T-helper 1 cell treated with Interleukin-12 subunit alpha and Interleukin-12 subunit beta and Interleukin-4 antibody, amounts not matched to agents 30 μg/mL and 1 μg/mL, for 36 hours (primary cell): ENCODE results near the gene TAS2R39.
"Not testable (repeated sequence)": the region's sequence is repeated elsewhere in the genome, so short reads cannot be mapped to it uniquely, and the experiment has no call there.

Source experiments
- H3K27ac Mint-ChIP-seq: one replicate; pipeline ENCODE4 v1.8.0; 2021; ENCODE audit warnings: mild to moderate bottlenecking, mixed read lengths
- H3K27me3 Mint-ChIP-seq: one replicate; pipeline ENCODE4 v1.8.0; 2021; ENCODE audit warnings: low read depth, mixed read lengths
- H3K36me3 Mint-ChIP-seq: one replicate; pipeline ENCODE4 v1.8.0; 2021; ENCODE audit warnings: low read depth, mixed read lengths
- H3K4me1 Mint-ChIP-seq: one replicate; pipeline ENCODE4 v1.8.0; 2021; ENCODE audit warnings: low read depth, mixed read lengths
- H3K4me3 Mint-ChIP-seq: one replicate; pipeline ENCODE4 v1.8.0; 2021; ENCODE audit warnings: mild to moderate bottlenecking, moderate library complexity, mixed read lengths
- H3K9me3 Mint-ChIP-seq: one replicate; pipeline ENCODE4 v1.8.0; 2021; ENCODE audit warnings: mixed read lengths

TAS2R39 gene

GRCh38 chr7:143202161-143202560, 18.9 kb downstream of the TAS2R39 start:
- Mint-ChIP-seq H3K9me3 (no peaks in the 10 kb centered on the region), H3K27ac (no peak overlapping the region), H3K4me1 (peaks cover 8% of the 10 kb centered on the region), H3K27me3 (peaks cover 35% of the 10 kb centered on the region), H3K4me3 (no peak overlapping the region), H3K36me3 (no peaks in the 10 kb centered on the region)

DNA sequence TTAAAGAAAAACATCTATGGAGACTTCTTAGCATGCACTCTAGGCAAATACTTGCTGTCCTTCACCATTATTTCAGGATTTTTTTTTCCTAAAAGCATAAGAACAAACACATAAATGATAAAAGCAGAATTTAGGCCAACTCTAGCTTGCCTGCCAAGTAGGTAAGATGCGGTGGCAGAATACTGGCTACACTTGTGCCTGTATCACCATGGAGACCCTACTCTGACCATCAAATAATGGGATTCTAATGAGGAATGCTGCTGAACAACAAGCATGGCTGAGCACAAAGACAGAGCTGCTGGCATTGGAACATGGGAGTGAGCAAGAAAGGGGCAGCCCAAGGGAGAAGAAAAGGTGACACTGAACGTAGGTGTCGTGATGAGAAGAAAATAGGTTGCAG, 20.2 kb downstream of the TAS2R39 start:
- no peaks in the 10 kb centered on the region for H3K9me3 Mint-ChIP-seq
- H3K27ac Mint-ChIP-seq: no peak overlapping the region
- H3K4me1 Mint-ChIP-seq: peaks cover 8% of the 10 kb centered on the region
- no peaks in the 10 kb centered on the region for H3K36me3 Mint-ChIP-seq
- H3K4me3 Mint-ChIP-seq: no peak overlapping the region
- H3K27me3 Mint-ChIP-seq: peaks cover 35% of the 10 kb centered on the region

GRCh38 chr7:143205560-143206293, 22.5 kb downstream of the TAS2R39 start:
- Mint-ChIP-seq H3K27ac (no peak overlapping the region), H3K27me3 (peaks cover 35% of the 10 kb centered on the region)

GRCh38 chr7:143210541-143210940, 27.3 kb downstream of the TAS2R39 start:
- no peak overlapping the region for H3K4me3 Mint-ChIP-seq
- H3K9me3 Mint-ChIP-seq: no peaks in the 10 kb centered on the region
- peaks cover 13% of the 10 kb centered on the region for H3K27me3 Mint-ChIP-seq
- H3K36me3 Mint-ChIP-seq: no peaks in the 10 kb centered on the region
- no peak overlapping the region for H3K27ac Mint-ChIP-seq
- H3K4me1 Mint-ChIP-seq: peaks cover 8% of the 10 kb centered on the region

More at GRCh38 chr7:143205560-143206293, 22.5 kb downstream of the TAS2R39 start:
- no peak overlapping the region for H3K4me3 Mint-ChIP-seq
- no peaks in the 10 kb centered on the region for H3K9me3 Mint-ChIP-seq
- H3K36me3 Mint-ChIP-seq: no peaks in the 10 kb centered on the region
- H3K4me1 Mint-ChIP-seq: peaks cover 8% of the 10 kb centered on the region

- H3K36me3 Mint-ChIP-seq, H3K27ac Mint-ChIP-seq, H3K9me3 Mint-ChIP-seq, H3K4me1 Mint-ChIP-seq, H3K4me3 Mint-ChIP-seq: not testable (repeated sequence)
- peaks cover 13% of the 10 kb centered on the region for H3K27me3 Mint-ChIP-seq
Observed at GRCh38 chr7:143213478-143213877, 30.3 kb downstream of the TAS2R39 start.

DNA sequence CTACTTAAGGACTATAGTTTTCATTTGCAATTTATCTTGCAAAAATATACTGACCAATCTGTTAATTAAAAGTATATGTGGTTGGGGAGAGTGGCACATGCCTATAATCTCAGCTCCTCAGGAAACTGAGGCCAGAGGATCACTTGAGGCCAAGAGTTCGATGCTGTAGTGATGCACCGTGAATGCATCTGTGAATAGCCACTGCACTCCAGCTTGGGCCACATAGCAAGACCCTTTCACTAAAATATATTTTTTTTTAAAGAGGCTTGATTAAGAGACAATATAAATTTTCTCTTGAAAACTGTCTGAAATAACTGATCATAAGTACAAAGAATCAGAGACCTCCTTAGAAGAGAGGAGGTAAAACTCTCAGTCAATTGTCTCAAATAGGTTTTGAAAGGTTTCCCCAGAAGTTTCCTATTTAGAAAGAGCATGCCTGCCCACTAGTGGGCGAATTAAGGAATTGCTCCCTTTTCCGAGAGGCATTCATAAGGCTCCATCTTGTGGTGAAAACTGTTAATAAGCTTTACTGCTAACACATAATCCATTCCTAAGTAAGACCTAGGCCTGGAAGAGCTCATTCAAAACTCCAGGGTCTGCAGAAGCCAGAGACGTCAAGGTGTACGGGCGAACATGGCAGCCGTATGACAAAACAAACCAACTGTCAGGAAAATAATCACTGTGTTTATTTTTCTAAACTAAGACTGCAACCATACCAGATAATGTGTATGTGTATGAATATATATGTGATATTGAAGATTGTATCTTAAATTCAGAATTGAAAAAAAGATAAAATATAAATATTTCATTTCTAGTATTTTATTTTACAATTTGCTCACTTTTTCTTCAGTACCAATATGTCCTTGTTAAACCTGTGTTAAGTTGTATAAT, 31.8 kb downstream of the TAS2R39 start:
- H3K27me3 Mint-ChIP-seq: peaks cover 22% of the 10 kb centered on the region
- no peaks in the 10 kb centered on the region for H3K36me3 Mint-ChIP-seq
- no peak overlapping the region for H3K27ac Mint-ChIP-seq
- H3K4me1 Mint-ChIP-seq: no peaks in the 10 kb centered on the region
- H3K9me3 Mint-ChIP-seq: no peaks in the 10 kb centered on the region
- no peak overlapping the region for H3K4me3 Mint-ChIP-seq

GRCh38 chr7:143216151-143216550, 32.9 kb downstream of the TAS2R39 start:
- Mint-ChIP-seq H3K4me1 (no peaks in the 10 kb centered on the region), H3K36me3 (no peaks in the 10 kb centered on the region), H3K9me3 (no peaks in the 10 kb centered on the region), H3K27ac (no peak overlapping the region), H3K4me3 (no peak overlapping the region), H3K27me3 (peaks cover 22% of the 10 kb centered on the region)

DNA sequence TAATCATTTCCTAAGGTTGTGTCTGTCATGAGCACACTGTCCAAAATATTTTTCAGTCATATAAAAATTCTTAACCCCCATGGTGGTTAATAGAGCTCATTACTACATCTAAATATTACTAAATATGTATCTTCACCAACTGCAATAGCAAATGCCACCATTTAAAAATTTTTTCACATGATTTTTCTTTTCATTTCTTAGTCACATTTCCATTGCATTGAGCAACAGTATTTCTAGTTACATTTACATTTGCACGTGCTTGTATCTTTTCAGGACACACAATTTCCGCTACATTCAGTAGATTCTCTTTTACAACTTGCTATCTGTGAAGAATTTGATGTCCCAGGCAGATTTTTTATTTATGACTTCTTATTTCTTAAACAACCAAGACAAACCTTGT, 33.5 kb downstream of the TAS2R39 start:
- no peak overlapping the region for H3K27ac Mint-ChIP-seq
- peaks cover 28% of the 10 kb centered on the region for H3K27me3 Mint-ChIP-seq
- H3K36me3 Mint-ChIP-seq: no peaks in the 10 kb centered on the region
- H3K9me3 Mint-ChIP-seq: no peaks in the 10 kb centered on the region
- H3K4me1 Mint-ChIP-seq: no peaks in the 10 kb centered on the region
- no peak overlapping the region for H3K4me3 Mint-ChIP-seq

DNA sequence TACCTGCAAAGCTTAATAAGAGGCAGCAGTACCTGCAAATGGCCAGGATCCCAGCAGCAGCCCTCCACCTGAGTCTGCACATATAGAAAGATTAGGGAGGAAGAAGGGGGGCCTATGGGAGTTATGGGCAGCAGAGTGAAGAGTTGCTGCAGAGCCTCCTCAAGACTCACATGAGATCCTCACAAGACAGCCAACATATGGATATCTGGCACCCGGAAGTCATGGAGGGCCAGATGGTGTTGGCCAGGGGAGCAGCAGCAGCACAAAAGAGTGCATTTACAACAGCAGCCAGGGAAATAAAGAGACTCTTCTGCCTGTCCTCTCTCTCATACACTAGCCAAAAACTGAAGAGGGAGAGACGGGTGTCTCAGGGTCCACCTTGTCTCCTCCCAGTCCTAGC, 34.6 kb downstream of the TAS2R39 start:
- no peaks in the 10 kb centered on the region for H3K4me1 Mint-ChIP-seq
- peaks cover 38% of the 10 kb centered on the region for H3K27me3 Mint-ChIP-seq
- H3K9me3 Mint-ChIP-seq: no peaks in the 10 kb centered on the region
- H3K4me3 Mint-ChIP-seq: no peak overlapping the region
- no peak overlapping the region for H3K27ac Mint-ChIP-seq
- no peaks in the 10 kb centered on the region for H3K36me3 Mint-ChIP-seq

DNA sequence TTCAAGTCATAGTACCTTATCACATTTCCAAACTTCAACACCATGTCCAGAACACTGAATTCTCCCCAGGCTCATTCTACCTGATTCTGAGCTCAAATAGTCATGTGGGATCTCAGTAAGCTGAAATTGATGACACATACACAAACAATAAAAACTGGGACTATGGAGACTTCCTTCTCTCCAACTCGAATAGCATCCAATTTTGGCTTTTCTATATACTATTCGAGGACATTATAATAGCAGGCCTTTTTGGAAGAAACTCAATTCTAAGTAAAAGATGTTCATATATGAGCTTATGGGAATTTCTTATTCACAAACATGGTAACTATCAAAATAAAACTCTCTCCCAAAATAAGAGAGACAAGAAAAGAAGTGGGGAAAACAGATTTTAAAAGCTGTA, 38.1 kb downstream of the TAS2R39 start:
- no peak overlapping the region for H3K4me3 Mint-ChIP-seq
- no peaks in the 10 kb centered on the region for H3K9me3 Mint-ChIP-seq
- H3K36me3 Mint-ChIP-seq: no peaks in the 10 kb centered on the region
- H3K4me1 Mint-ChIP-seq: no peaks in the 10 kb centered on the region
- no peak overlapping the region for H3K27ac Mint-ChIP-seq
- peaks cover 54% of the 10 kb centered on the region for H3K27me3 Mint-ChIP-seq

- Mint-ChIP-seq H3K4me3 (no peak within 1 kb of the TSS), H3K27me3 (peaks cover 59% of the 10 kb centered on the region)
Observed at GRCh38 chr7:143221737-143222136, 38.5 kb downstream of the TAS2R39 start, which contains the start of gene TAS2R40. TSS of gene TAS2R40 (plus strand) at chr7:143222037. CDS start at chr7:143222079, 42 bp downstream.

GRCh38 chr7:143222782-143223181, 39.6 kb downstream of the TAS2R39 start:
- no peaks in the 10 kb centered on the region for H3K4me1 Mint-ChIP-seq
- H3K9me3 Mint-ChIP-seq: no peaks in the 10 kb centered on the region
- H3K4me3 Mint-ChIP-seq: no peak overlapping the region
- no peaks in the 10 kb centered on the region for H3K36me3 Mint-ChIP-seq
- H3K27ac Mint-ChIP-seq: no peak overlapping the region
- H3K27me3 Mint-ChIP-seq: peaks cover 53% of the 10 kb centered on the region

More at GRCh38 chr7:143221737-143222136, 38.5 kb downstream of the TAS2R39 start, which contains the start of gene TAS2R40:
- Mint-ChIP-seq H3K9me3 (no peaks in the 10 kb centered on the region), H3K36me3 (no peaks in the 10 kb centered on the region), H3K4me1 (no peaks in the 10 kb centered on the region), H3K27ac (no peak within 1 kb of the TSS)

GRCh38 chr7:143223784-143224183, 40.6 kb downstream of the TAS2R39 start:
- no peaks in the 10 kb centered on the region for H3K9me3 Mint-ChIP-seq
- H3K27me3 Mint-ChIP-seq: peaks cover 45% of the 10 kb centered on the region
- no peaks in the 10 kb centered on the region for H3K36me3 Mint-ChIP-seq
- no peak overlapping the region for H3K27ac Mint-ChIP-seq
- no peak overlapping the region for H3K4me3 Mint-ChIP-seq
- H3K4me1 Mint-ChIP-seq: no peaks in the 10 kb centered on the region

- Mint-ChIP-seq H3K36me3 (no peaks in the 10 kb centered on the region), H3K27me3 (peaks cover 40% of the 10 kb centered on the region), H3K9me3 (no peaks in the 10 kb centered on the region), H3K4me3 (no peak overlapping the region), H3K27ac (no peak overlapping the region), H3K4me1 (no peaks in the 10 kb centered on the region)
Observed at GRCh38 chr7:143225047-143225446, 41.8 kb downstream of the TAS2R39 start.

GRCh38 chr7:143227806-143228205, 44.6 kb downstream of the TAS2R39 start:
- Mint-ChIP-seq H3K9me3 (no peaks in the 10 kb centered on the region), H3K4me3 (no peak overlapping the region), H3K27me3 (peaks cover 32% of the 10 kb centered on the region), H3K4me1 (no peaks in the 10 kb centered on the region), H3K27ac (no peak overlapping the region), H3K36me3 (no peaks in the 10 kb centered on the region)
